ENCODE results near the gene ITIH1.

ITIH1 gene

GRCh38 chr3:52790741-52791140 lies 13.3 kb downstream of the ITIH1 start:
- no peak for DNase-seq

DNA sequence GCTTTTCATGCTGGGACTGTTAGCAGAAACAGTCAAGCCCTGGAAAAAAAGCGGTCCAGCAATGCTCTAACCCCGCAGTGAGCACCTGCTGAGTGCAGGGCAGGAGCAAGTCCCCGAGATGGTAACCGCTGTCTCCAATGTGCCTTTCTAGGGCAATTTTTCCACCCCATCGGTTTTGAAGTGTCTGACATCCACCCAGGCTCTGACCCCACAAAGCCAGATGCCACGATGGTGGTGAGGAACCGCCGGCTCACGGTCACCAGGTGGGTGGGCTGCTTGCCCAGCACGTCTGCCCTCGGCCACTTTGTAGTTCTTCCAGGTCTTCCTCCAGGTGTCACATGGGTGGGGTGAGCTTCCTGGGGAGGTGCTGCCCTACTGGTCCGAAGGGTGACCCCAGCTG lies 14.0 kb downstream of the ITIH1 start:
- no peak for DNase-seq

DNA sequence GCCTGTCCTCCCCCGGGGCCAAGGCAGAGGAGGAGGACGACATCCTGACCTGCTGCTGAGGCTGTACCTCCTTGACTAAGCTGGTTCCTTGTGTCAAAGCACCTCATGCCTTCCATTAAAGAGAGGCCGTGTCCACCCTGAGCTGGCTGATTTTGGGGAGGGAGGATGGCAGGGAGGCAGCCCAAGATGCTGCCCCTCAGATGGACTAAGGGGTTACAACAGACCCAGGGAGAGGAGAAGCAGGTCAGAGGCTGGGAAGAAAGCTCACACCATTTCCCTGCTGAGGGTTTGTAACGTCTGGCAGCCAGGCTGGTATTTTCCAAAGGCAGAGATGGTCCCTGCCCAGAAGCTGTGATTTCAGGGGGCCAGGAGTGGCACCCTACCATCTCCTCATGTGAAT lies 14.5 kb downstream of the ITIH1 start:
- no peak for DNase-seq

DNA sequence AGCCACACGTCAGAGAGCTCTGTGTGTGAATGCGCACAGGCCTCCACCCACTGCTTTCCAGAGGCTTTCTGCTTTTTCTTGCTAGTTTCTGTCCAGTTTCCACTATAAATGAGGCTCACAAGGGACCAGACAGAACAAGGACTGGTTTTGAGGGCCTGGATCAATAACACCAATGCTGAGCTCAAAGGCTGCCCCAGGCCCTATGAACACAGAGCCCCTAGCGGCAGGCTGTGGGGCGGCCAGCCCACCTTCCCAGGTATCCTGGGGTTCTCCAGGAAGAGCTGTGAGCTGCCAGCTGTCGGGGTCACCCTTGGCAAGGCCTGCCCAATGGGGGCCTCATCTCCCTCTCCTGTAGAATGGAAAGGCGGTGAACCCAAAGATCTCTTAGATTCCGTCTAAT lies 15.0 kb downstream of the ITIH1 start:
- no peak for DNase-seq

- DNase-seq: no peak
Observed at GRCh38 chr3:52792961-52793695, 15.7 kb downstream of the ITIH1 start.

DNA sequence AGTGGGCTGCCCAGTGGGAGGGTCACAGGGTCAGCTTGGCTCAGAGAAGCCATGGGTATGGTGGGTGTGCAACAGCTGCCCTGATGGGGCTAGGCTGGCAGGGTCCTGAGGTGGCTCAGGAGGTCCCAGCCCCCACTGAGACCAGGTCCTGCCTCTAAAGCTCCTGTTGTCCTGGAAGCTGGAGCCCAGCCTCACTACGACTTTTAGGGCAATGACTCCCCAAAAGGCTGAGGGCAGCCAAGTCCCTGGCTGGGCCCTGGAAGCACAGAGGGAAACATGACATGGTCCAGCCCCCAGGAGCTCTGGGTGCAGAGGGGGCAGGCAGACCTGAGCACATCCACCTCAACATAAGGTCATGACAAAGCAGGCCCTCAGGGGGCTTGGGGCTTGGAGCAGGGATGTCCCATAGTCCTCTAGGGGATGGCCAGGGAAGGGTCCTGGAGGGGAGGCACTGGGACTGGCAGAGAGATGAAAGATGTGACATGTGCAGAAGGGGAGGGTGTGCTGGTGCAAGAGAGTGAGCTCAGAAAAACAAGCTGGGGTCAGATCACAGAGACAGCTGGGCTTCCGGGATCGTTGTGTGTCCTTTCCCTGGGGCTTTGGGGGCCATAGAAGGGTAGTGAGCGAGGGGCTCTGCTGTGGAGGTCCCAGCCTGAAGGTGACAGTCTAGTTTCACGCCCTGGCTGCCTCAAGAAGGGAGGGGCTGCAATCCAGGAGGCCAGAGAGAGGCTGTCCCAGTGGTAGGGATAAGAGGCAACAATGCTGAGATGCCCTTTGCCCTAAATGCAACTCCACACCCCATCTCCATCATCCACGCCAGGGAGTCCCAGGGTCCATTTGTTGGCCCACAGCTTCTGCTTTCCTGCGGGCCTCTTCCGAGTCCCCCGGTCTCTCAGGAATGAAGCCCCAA lies 16.6 kb downstream of the ITIH1 start:
- no peak for DNase-seq

DNA sequence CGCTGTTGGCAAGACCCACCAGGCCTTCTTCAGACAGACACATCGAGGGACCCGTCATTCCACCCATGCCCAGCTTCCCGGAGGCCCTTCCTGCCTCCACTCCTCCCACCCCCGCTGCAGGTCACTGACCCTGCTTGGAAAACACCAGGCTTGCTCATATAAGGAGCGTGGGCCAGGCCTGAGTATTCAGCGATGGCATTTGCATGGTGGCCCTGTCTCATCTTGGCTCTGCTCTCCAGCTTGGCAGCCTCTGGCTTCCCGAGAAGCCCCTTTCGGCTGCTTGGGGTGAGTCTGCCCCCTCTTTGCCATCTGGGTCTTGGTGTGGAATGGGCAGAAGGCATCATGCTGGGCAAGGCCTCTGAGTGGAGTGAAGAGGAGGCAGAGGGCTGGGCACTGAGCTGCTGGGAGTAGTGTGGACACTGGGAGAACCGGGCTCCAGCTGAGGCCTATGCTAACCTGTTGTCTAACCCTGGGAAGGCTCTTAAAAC lies 17.3 kb downstream of the ITIH1 start, which contains the start of gene ITIH3:
Gene ITIH3, plus strand, starts transcription at position 185 of the 488 bp plus-strand sequence. Its CDS starts 8 bp downstream, at position 193.
- no peak for DNase-seq

DNA sequence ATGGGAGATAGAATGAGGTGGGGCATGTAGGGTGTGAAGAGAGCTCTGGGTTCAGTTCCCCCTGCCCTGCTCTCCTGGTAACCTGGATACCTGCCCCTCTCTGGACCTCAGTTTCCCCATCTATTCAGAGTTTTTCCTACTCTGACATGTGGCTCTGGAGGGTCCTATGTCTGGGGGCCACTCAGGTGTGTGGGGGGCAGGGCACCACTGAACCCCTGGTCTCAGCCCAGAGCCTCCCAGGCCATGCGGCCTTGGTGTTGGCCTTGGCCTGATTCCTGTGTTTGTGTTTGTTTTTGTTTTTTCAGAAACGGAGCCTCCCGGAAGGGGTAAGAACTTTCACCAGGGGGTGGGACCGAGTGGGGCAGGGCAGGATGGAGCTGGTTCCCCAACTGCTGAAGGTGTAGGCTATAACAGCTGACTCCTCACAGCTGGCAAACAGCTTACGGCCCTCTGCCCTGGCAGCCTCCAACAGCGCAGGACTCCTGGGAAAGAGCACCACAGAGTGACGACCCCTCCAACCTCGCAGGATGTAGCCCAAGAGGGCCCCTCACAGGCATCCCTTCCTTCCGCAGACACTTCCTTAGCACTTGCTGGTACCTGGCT lies 18.0 kb downstream of the ITIH1 start:
- no peak for DNase-seq

GRCh38 chr3:52796411-52796810 lies 19.0 kb downstream of the ITIH1 start:
- no peak for DNase-seq

- no peak for DNase-seq
Observed at GRCh38 chr3:52798376-52798977, 21.1 kb downstream of the ITIH1 start.

GRCh38 chr3:52798978-52799476 lies 21.6 kb downstream of the ITIH1 start:
- DNase-seq: no peak

- DNase-seq: no peak
Observed at GRCh38 chr3:52800079-52800478, 22.7 kb downstream of the ITIH1 start.

GRCh38 chr3:52801839-52802238 lies 24.4 kb downstream of the ITIH1 start:
- no peak for DNase-seq

- DNase-seq: no peak
Observed at GRCh38 chr3:52805270-52806039, 28.1 kb downstream of the ITIH1 start.

DNA sequence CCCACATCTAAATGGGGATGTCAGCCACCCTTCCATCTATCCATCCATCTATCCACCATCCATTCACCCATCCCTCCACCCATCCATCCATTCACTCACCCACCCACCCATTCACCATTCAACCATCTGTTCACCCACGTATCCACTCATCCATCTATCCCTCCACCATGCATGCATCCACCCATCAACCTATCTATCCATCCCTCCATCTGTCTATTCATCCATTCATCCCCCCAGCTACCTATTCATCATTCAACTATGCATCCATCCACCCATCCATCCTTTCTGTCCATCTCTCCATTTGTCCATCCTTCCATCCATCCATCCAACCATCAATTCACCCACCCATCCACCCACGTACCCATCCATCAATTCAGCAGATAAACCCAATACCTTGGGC lies 31.8 kb downstream of the ITIH1 start:
- no peak for DNase-seq

- DNase-seq: peak in 1 of 2 donors; percentile 67
Observed at GRCh38 chr3:52809662-52810377, 32.4 kb downstream of the ITIH1 start.

DNA sequence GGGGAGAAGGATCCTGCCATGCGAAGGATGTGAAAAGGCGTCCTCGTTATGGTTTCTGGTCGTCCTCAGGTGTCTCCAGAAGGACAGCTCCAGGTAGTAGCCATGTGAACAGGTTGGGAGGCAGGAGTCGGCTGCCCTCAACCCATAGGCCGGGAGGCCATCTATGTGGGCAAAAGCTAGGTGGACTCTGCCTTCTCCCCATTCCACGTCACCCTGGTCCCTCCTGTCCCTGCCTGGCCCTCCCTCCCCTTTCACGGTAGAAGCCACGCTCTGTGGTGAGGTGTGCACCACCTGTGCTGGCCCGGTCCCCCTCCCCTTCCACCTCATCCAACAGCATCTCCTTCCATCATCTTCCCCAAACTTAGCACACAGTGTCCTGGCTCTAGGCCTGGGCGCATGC lies 33.5 kb downstream of the ITIH1 start:
- no peak for DNase-seq

DNA sequence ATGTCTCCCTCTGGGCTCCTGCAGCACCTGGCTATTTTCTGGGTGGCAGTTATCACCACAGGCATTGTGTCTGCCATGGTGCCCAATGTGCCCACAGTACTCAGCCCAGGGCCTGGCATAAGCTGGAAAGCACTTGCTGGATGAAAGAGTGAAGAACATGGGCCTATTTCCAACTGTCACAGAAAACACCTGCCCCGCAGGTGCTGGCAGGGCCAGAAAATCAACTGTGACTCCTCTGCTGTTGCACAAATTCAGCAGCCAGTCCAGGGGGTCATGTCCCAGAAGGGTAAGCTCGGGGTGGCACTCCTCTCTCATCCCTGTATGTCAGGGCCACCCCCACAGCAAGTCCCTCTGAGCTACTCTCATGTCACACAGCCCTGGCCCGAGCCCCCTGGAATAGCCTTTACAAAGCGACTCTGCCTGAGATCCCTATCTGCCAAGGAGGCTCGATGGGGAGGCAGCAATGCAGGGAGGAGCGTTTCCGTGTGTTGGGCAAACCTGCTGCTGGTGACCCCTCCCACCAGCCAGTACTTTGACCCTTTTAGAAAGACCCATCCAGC lies 34.1 kb downstream of the ITIH1 start:
- no peak for DNase-seq

GRCh38 chr3:52813810-52814209 lies 36.4 kb downstream of the ITIH1 start:
- no peak for DNase-seq

GRCh38 chr3:52816199-52816598 lies 38.8 kb downstream of the ITIH1 start:
- no peak for DNase-seq

GRCh38 chr3:52816654-52817053 lies 39.3 kb downstream of the ITIH1 start:
- no peak for DNase-seq
